ENCODE measurements around the gene RUFY1. TPM values are rescaled to one million over a fixed set of nuclear protein-coding genes. Genes with fewer than 3 reads are reported as not detected.

The RUFY1 gene
- 36.7 and 41.1 TPM in 2 replicates for total RNA-seq

GRCh38 chr5:179550511-179551342 lies at the start of gene RUFY1:
Gene RUFY1, plus strand, starts transcription at chr5:179550554. Its CDS starts 16 bp downstream, at chr5:179550570.

GRCh38 chr5:179623003-179623905 lies 72.9 kb downstream of the RUFY1 start, which contains the start of gene HNRNPH1:
Gene HNRNPH1, minus strand, starts transcription at chr5:179623671. Its CDS starts 538 bp downstream, at chr5:179623133.

Small RNA genes within 50 kb of the gene (small RNA-seq; reads per million reads assigned to genes)
- not detected for gene AC136628.3 (ENCODE audit: low replicate concordance)
- gene RF00017 (ENCODE audit: low replicate concordance) = not detected

Other genes with a start within 250 kb of the RUFY1 start
- gene ADAMTS2, start 205.1 kb upstream of the RUFY1 start, total RNA-seq = 8.1 and 33.2 TPM in 2 replicates
- gene HNRNPH1, start 73.1 kb downstream of the RUFY1 start, total RNA-seq = 435 and 542 TPM in 2 replicates
- 0.29 TPM in 1 of 2 replicates, not detected in the other for gene CBY3, start 130.5 kb downstream of the RUFY1 start, total RNA-seq
- gene CANX, start 148.4 kb downstream of the RUFY1 start, total RNA-seq = 650 and 1,521 TPM in 2 replicates
- gene MAML1, start 182.3 kb downstream of the RUFY1 start, total RNA-seq = 6.3 and 16.2 TPM in 2 replicates
- gene LTC4S, start 243.4 kb downstream of the RUFY1 start, total RNA-seq = 0.88 TPM in 1 of 2 replicates, not detected in the other

Data from placental pericyte (primary cell).